Stomach smooth muscle (tissue), 2 donors: Measurements from ENCODE around the gene SHISAL1.
"Not testable (repeated sequence)": the region's sequence is repeated elsewhere in the genome, so short reads cannot be mapped to it uniquely, and the experiment has no call there.

ENCODE experiments used
- H3K27ac ChIP-seq: one replicate; pipeline ENCODE4 v1.7.0; 2013; ENCODE audit warnings: mild to moderate bottlenecking, low read length, inconsistent platforms
- H3K27me3 ChIP-seq, 2 donors: one replicate each; pipeline ENCODE4 v1.7.0; 2013; ENCODE audit warnings: low read length in 2 of 2; ENCODE audit not compliant: insufficient read depth in 2 of 2, control insufficient read depth in 1 of 2
- H3K36me3 ChIP-seq, 2 donors: one replicate each; pipeline ENCODE4 v1.7.0; 2013; ENCODE audit warnings: low read length in 2 of 2; ENCODE audit not compliant: control insufficient read depth in 2 of 2, insufficient read depth in 2 of 2
- H3K4me1 ChIP-seq: one replicate; pipeline ENCODE4 v1.7.0; 2013; ENCODE audit warnings: low read length; ENCODE audit not compliant: control insufficient read depth, insufficient read depth
- H3K4me3 ChIP-seq, 2 donors: one replicate each; pipeline ENCODE4 v1.7.0; 2013; ENCODE audit warnings: low read length in 2 of 2
- H3K9ac ChIP-seq, 2 donors: one replicate each; pipeline ENCODE4 v1.7.0; 2013; ENCODE audit warnings: low read length in 2 of 2, mild to moderate bottlenecking in 1 of 2
- H3K9me3 ChIP-seq, 2 donors: one replicate each; pipeline ENCODE4 v1.7.0; 2013; ENCODE audit warnings: low read length in 2 of 2; ENCODE audit not compliant: control insufficient read depth in 2 of 2
- donor health status: healthy.
- donor health status: Pancreatic carcinoma.

SHISAL1 gene

GRCh38 chr22:44245438-44245837, 67.3 kb downstream of the SHISAL1 start:
- Histone ChIP-seq H3K9me3 (peaks cover 2 to 6% of the 10 kb centered on the region in 2 donors), H3K9ac (no peak overlapping the region), H3K27me3 (no peaks in the 10 kb centered on the region)

GRCh38 chr22:44244265-44244822, 68.4 kb downstream of the SHISAL1 start:
- no peaks in the 10 kb centered on the region for H3K27me3 ChIP-seq
- no peaks in the 10 kb centered on the region for H3K4me1 ChIP-seq
- H3K4me3 ChIP-seq, result no peak overlapping the region
- H3K27ac ChIP-seq, result no peak overlapping the region
- no peaks in the 10 kb centered on the region for H3K9me3 ChIP-seq
- H3K9ac ChIP-seq, result no peak overlapping the region
- H3K36me3 ChIP-seq, result peaks cover 7 to 14% of the 10 kb centered on the region in 2 donors

More at GRCh38 chr22:44245438-44245837, 67.3 kb downstream of the SHISAL1 start:
- Histone ChIP-seq H3K4me1 (no peaks in the 10 kb centered on the region), H3K4me3 (no peak overlapping the region), H3K27ac (no peak overlapping the region), H3K36me3 (peaks cover 7 to 14% of the 10 kb centered on the region in 2 donors)

- Histone ChIP-seq H3K36me3 (peaks cover 7 to 14% of the 10 kb centered on the region in 2 donors), H3K27ac (no peak overlapping the region), H3K9me3 (no peaks in the 10 kb centered on the region), H3K4me3 (no peak overlapping the region), H3K4me1 (no peaks in the 10 kb centered on the region), H3K9ac (no peak overlapping the region), H3K27me3 (no peaks in the 10 kb centered on the region)
Measured at GRCh38 chr22:44243761-44244160, 69.0 kb downstream of the SHISAL1 start.

- H3K4me1 ChIP-seq, result no peaks in the 10 kb centered on the region
- no peak overlapping the region for H3K9ac ChIP-seq
- H3K9me3 ChIP-seq, result no peaks in the 10 kb centered on the region
- no peak overlapping the region for H3K4me3 ChIP-seq
- H3K36me3 ChIP-seq, result peaks cover 3 to 14% of the 10 kb centered on the region in 2 donors
- H3K27ac ChIP-seq, result no peak overlapping the region
- no peaks in the 10 kb centered on the region for H3K27me3 ChIP-seq
Measured at GRCh38 chr22:44242946-44243724, 69.6 kb downstream of the SHISAL1 start.

GRCh38 chr22:44241121-44241520, 71.6 kb downstream of the SHISAL1 start:
- not testable (repeated sequence) for H3K4me3 ChIP-seq, H3K4me1 ChIP-seq, H3K27ac ChIP-seq, H3K9me3 ChIP-seq, H3K9ac ChIP-seq, H3K27me3 ChIP-seq
- peaks cover 0 to 12% of the 10 kb centered on the region in 2 donors for H3K36me3 ChIP-seq

- H3K36me3 ChIP-seq, result no peaks in the 10 kb centered on the region
- no peak overlapping the region for H3K4me3 ChIP-seq
- no peaks in the 10 kb centered on the region for H3K4me1 ChIP-seq
- no peak overlapping the region for H3K27ac ChIP-seq
- H3K9ac ChIP-seq, result no peak overlapping the region
- no peaks in the 10 kb centered on the region for H3K27me3 ChIP-seq
- H3K9me3 ChIP-seq, result peaks cover 0 to 3% of the 10 kb centered on the region in 2 donors
Measured at GRCh38 chr22:44237290-44237689, 75.5 kb downstream of the SHISAL1 start.

- not testable (repeated sequence) for H3K9me3 ChIP-seq, H3K27me3 ChIP-seq, H3K4me1 ChIP-seq, H3K9ac ChIP-seq, H3K27ac ChIP-seq, H3K4me3 ChIP-seq, H3K36me3 ChIP-seq
Measured at GRCh38 chr22:44234372-44234771, 78.4 kb downstream of the SHISAL1 start.

GRCh38 chr22:44231233-44231632, 81.5 kb downstream of the SHISAL1 start:
- H3K27me3 ChIP-seq, result no peaks in the 10 kb centered on the region
- no peaks in the 10 kb centered on the region for H3K36me3 ChIP-seq
- peaks cover 4 to 8% of the 10 kb centered on the region in 2 donors for H3K9me3 ChIP-seq
- no peak overlapping the region for H3K4me3 ChIP-seq
- H3K27ac ChIP-seq, result no peak overlapping the region
- no peaks in the 10 kb centered on the region for H3K4me1 ChIP-seq
- H3K9ac ChIP-seq, result no peak overlapping the region

- Histone ChIP-seq H3K36me3 (no peaks in the 10 kb centered on the region), H3K27me3 (peaks cover 0 to 2% of the 10 kb centered on the region in 2 donors), H3K4me3 (no peak overlapping the region), H3K9ac (no peak overlapping the region), H3K4me1 (no peaks in the 10 kb centered on the region), H3K9me3 (peaks cover 4 to 8% of the 10 kb centered on the region in 2 donors), H3K27ac (no peak overlapping the region)
Measured at GRCh38 chr22:44229809-44230208, 82.9 kb downstream of the SHISAL1 start.

- H3K36me3 ChIP-seq, result no peaks in the 10 kb centered on the region
- no peak overlapping the region for H3K27ac ChIP-seq
- no peaks in the 10 kb centered on the region for H3K4me1 ChIP-seq
- H3K27me3 ChIP-seq, result peaks cover 0 to 2% of the 10 kb centered on the region in 2 donors
- peaks cover 4 to 8% of the 10 kb centered on the region in 2 donors for H3K9me3 ChIP-seq
- H3K9ac ChIP-seq, result no peak overlapping the region
- H3K4me3 ChIP-seq, result no peak overlapping the region
Measured at GRCh38 chr22:44229331-44229730, 83.4 kb downstream of the SHISAL1 start.

- Histone ChIP-seq H3K36me3 (no peaks in the 10 kb centered on the region), H3K27me3 (peaks cover 0 to 2% of the 10 kb centered on the region in 2 donors), H3K9ac (no peak overlapping the region), H3K9me3 (peaks cover 8 to 10% of the 10 kb centered on the region in 2 donors), H3K27ac (no peak overlapping the region), H3K4me1 (no peaks in the 10 kb centered on the region), H3K4me3 (no peak overlapping the region)
Measured at GRCh38 chr22:44225812-44226211, 86.9 kb downstream of the SHISAL1 start.
